SJCRH30 (cell line): ENCODE data around the gene MEIS2. TPM values are rescaled to one million over a fixed set of nuclear protein-coding genes. Genes with fewer than 3 reads are reported as not detected.

Source experiments
- DNase-seq, 2 experiments: peaks; one replicate each; pipeline ENCODE4 v3.0.0-alpha.2; 2015 to 2020
- H3K27ac ChIP-seq: fragments of 250-450 bp; sonication (Bioruptor Pico); 2 replicates; pipeline ENCODE4 v1.5.1; 2020; ENCODE audit warnings: mild to moderate bottlenecking, moderate library complexity
- H3K27me3 ChIP-seq: fragments of 250-450 bp; sonication (Bioruptor Pico); 2 replicates; pipeline ENCODE4 v1.5.1; 2020; ENCODE audit warnings: mild to moderate bottlenecking, moderate library complexity
- H3K36me3 ChIP-seq: fragments of 250-450 bp; sonication (Bioruptor Pico); 2 replicates; pipeline ENCODE4 v1.5.1; 2020; ENCODE audit warnings: mild to moderate bottlenecking, moderate library complexity
- H3K4me1 ChIP-seq: fragments of 250-450 bp; sonication (Bioruptor Pico); 2 replicates; pipeline ENCODE4 v1.5.1; 2020; ENCODE audit warnings: mild to moderate bottlenecking, moderate library complexity
- H3K4me3 ChIP-seq: fragments of 250-450 bp; sonication (Bioruptor Pico); 2 replicates; pipeline ENCODE4 v1.5.1; 2020; ENCODE audit warnings: mild to moderate bottlenecking, moderate library complexity
- H3K9me3 ChIP-seq: fragments of 250-450 bp; sonication (Bioruptor Pico); replicated peaks from 2 replicates; pipeline ENCODE4 v1.5.1; 2020; ENCODE audit warnings: mild to moderate bottlenecking, moderate library complexity
- total RNA-seq: library from RNA; depleted of rRNA; stranded (reverse); fragments of >200 nt; shearing (Covaris generic); gene quantifications from 2 replicates; pipeline ENCODE4 v1.2.3, GENCODE V29; 2014

The MEIS2 gene
- total RNA-seq, 1 experiment from 2014 or later = 18.4 TPM

GRCh38 chr15:36880224-36880912, 220.0 kb downstream of the MEIS2 start:
- Histone ChIP-seq H3K36me3 (no peaks in the 10 kb centered on the region), H3K9me3 (no peaks in the 10 kb centered on the region), H3K4me3 (no peak overlapping the region), H3K4me1 (no peaks in the 10 kb centered on the region), H3K27ac (no peak overlapping the region), H3K27me3 (no peaks in the 10 kb centered on the region; the same call in none of the 2 replicates)
- no peak for DNase-seq

- Histone ChIP-seq H3K27me3 (no peaks in the 10 kb centered on the region; the same call in none of the 2 replicates), H3K27ac (no peak overlapping the region), H3K4me1 (no peaks in the 10 kb centered on the region), H3K36me3 (no peaks in the 10 kb centered on the region), H3K9me3 (no peaks in the 10 kb centered on the region), H3K4me3 (no peak overlapping the region)
- no peak for DNase-seq
Observed at GRCh38 chr15:36879568-36880222, 220.7 kb downstream of the MEIS2 start.

GRCh38 chr15:36878684-36879262, 221.6 kb downstream of the MEIS2 start:
- no peaks in the 10 kb centered on the region for H3K9me3 ChIP-seq
- H3K27me3 ChIP-seq = no peaks in the 10 kb centered on the region; the same call in none of the 2 replicates
- H3K36me3 ChIP-seq = no peaks in the 10 kb centered on the region
- no peak overlapping the region for H3K4me3 ChIP-seq
- no peaks in the 10 kb centered on the region for H3K4me1 ChIP-seq
- no peak for DNase-seq
- no peak overlapping the region for H3K27ac ChIP-seq

- DNase-seq = no peak
- Histone ChIP-seq H3K27ac (no peak overlapping the region), H3K4me3 (no peak overlapping the region), H3K27me3 (no peaks in the 10 kb centered on the region; the same call in none of the 2 replicates), H3K36me3 (no peaks in the 10 kb centered on the region), H3K4me1 (no peaks in the 10 kb centered on the region), H3K9me3 (no peaks in the 10 kb centered on the region)
Observed at GRCh38 chr15:36877796-36878683, 222.3 kb downstream of the MEIS2 start.

GRCh38 chr15:36877294-36877693, 223.1 kb downstream of the MEIS2 start:
- Histone ChIP-seq H3K4me3 (no peak overlapping the region), H3K36me3 (no peaks in the 10 kb centered on the region), H3K9me3 (no peaks in the 10 kb centered on the region), H3K27ac (no peak overlapping the region), H3K27me3 (peaks cover 2% of the 10 kb centered on the region), H3K4me1 (no peaks in the 10 kb centered on the region)
- DNase-seq = no peak

GRCh38 chr15:36875740-36876334, 224.5 kb downstream of the MEIS2 start:
- H3K27me3 ChIP-seq = peaks cover 2% of the 10 kb centered on the region

GRCh38 chr15:36874930-36875329, 225.4 kb downstream of the MEIS2 start:
- H3K27me3 ChIP-seq = peaks cover 2% of the 10 kb centered on the region
- H3K9me3 ChIP-seq = no peaks in the 10 kb centered on the region
- no peak for DNase-seq
- no peak overlapping the region for H3K27ac ChIP-seq
- no peak overlapping the region for H3K4me3 ChIP-seq
- H3K4me1 ChIP-seq = no peaks in the 10 kb centered on the region
- no peaks in the 10 kb centered on the region for H3K36me3 ChIP-seq

More at GRCh38 chr15:36875740-36876334, 224.5 kb downstream of the MEIS2 start:
- Histone ChIP-seq H3K27ac (no peak overlapping the region), H3K4me1 (no peaks in the 10 kb centered on the region), H3K9me3 (no peaks in the 10 kb centered on the region), H3K4me3 (no peak overlapping the region), H3K36me3 (no peaks in the 10 kb centered on the region)
- no peak for DNase-seq

GRCh38 chr15:36867436-36867835, 232.9 kb downstream of the MEIS2 start:
- DNase-seq = no peak
- H3K4me3 ChIP-seq = no peak overlapping the region
- H3K27ac ChIP-seq = no peak overlapping the region

GRCh38 chr15:36866896-36867295, 233.5 kb downstream of the MEIS2 start:
- DNase-seq = no peak

More at GRCh38 chr15:36867436-36867835, 232.9 kb downstream of the MEIS2 start:
- Histone ChIP-seq H3K9me3 (no peaks in the 10 kb centered on the region), H3K27me3 (peaks cover 1% of the 10 kb centered on the region), H3K4me1 (no peaks in the 10 kb centered on the region), H3K36me3 (no peaks in the 10 kb centered on the region)

GRCh38 chr15:36863570-36863969, 236.8 kb downstream of the MEIS2 start:
- no peaks in the 10 kb centered on the region; the same call in 1 of the 2 replicates for H3K27me3 ChIP-seq
- H3K27ac ChIP-seq = no peak overlapping the region
- no peaks in the 10 kb centered on the region for H3K9me3 ChIP-seq
- H3K4me1 ChIP-seq = no peaks in the 10 kb centered on the region
- no peaks in the 10 kb centered on the region for H3K36me3 ChIP-seq
- no peak overlapping the region for H3K4me3 ChIP-seq
- no peak for DNase-seq

More at GRCh38 chr15:36866896-36867295, 233.5 kb downstream of the MEIS2 start:
- H3K36me3 ChIP-seq = no peaks in the 10 kb centered on the region
- no peak overlapping the region for H3K4me3 ChIP-seq
- no peaks in the 10 kb centered on the region; the same call in 1 of the 2 replicates for H3K27me3 ChIP-seq
- no peak overlapping the region for H3K27ac ChIP-seq
- H3K9me3 ChIP-seq = no peaks in the 10 kb centered on the region
- no peaks in the 10 kb centered on the region for H3K4me1 ChIP-seq

- H3K4me1 ChIP-seq = no peaks in the 10 kb centered on the region
- no peak overlapping the region for H3K4me3 ChIP-seq
- no peaks in the 10 kb centered on the region for H3K36me3 ChIP-seq
- no peak for DNase-seq
- no peak overlapping the region for H3K27ac ChIP-seq
- no peaks in the 10 kb centered on the region; the same call in 1 of the 2 replicates for H3K27me3 ChIP-seq
- H3K9me3 ChIP-seq = no peaks in the 10 kb centered on the region
Observed at GRCh38 chr15:36860792-36861191, 239.6 kb downstream of the MEIS2 start.

- Histone ChIP-seq H3K36me3 (no peaks in the 10 kb centered on the region), H3K4me3 (no peak overlapping the region), H3K27me3 (no peaks in the 10 kb centered on the region; the same call in 1 of the 2 replicates), H3K27ac (no peak overlapping the region), H3K4me1 (no peaks in the 10 kb centered on the region), H3K9me3 (no peaks in the 10 kb centered on the region)
- DNase-seq = peak in 1 of 2 experiments; percentile 9
Observed at GRCh38 chr15:36858423-36858822, 241.9 kb downstream of the MEIS2 start.

- no peak for DNase-seq
- H3K9me3 ChIP-seq = no peaks in the 10 kb centered on the region
- no peaks in the 10 kb centered on the region for H3K4me1 ChIP-seq
- no peak overlapping the region for H3K27ac ChIP-seq
- H3K27me3 ChIP-seq = no peaks in the 10 kb centered on the region
- no peaks in the 10 kb centered on the region for H3K36me3 ChIP-seq
- H3K4me3 ChIP-seq = no peak overlapping the region
Observed at GRCh38 chr15:36856339-36856973, 243.9 kb downstream of the MEIS2 start.

GRCh38 chr15:36850864-36851263, 249.5 kb downstream of the MEIS2 start:
- H3K4me3 ChIP-seq = no peak overlapping the region
- no peaks in the 10 kb centered on the region for H3K9me3 ChIP-seq
- DNase-seq = no peak
- H3K4me1 ChIP-seq = no peaks in the 10 kb centered on the region
- no peaks in the 10 kb centered on the region for H3K36me3 ChIP-seq
- no peak overlapping the region for H3K27ac ChIP-seq
- no peaks in the 10 kb centered on the region for H3K27me3 ChIP-seq
